Measurements from ENCODE around the gene TMEM89. TPM values are rescaled to one million over a fixed set of nuclear protein-coding genes. Genes with fewer than 3 reads are reported as not detected.
A peak's percentile ranks its signal among the peaks of the same experiment; 100 is the strongest.

The TMEM89 gene
- total and polyA plus RNA-seq, 2 donors from 2014 or later = not detected

GRCh38 chr3:48623851-48624547 is 2.4 kb upstream of the TMEM89 start:
- no peaks in the 10 kb centered on the region for H3K4me1 ChIP-seq (ENCODE audit: control insufficient read depth in 2 of 3, insufficient read depth in 2 of 3, low read depth in 1 of 3, low read length in 3 of 3)
- DNase-seq (peak in 1 of 5 donors; percentile 43), FAIRE-seq (no peak)
- H3K36me3 ChIP-seq (ENCODE audit: control insufficient read depth in 2 of 3, insufficient read depth in 3 of 3, low read length in 3 of 3) = peaks cover 0 to 12% (median 7%) of the 10 kb centered on the region in 3 donors
- no peaks in the 10 kb centered on the region for H3K9me3 ChIP-seq (ENCODE audit: control insufficient read depth in 2 of 3, insufficient read depth in 1 of 3, low read length in 3 of 3)
- no peaks in the 10 kb centered on the region for H3K27me3 ChIP-seq (ENCODE audit: control insufficient read depth, insufficient read depth, low read length)
- no peak for TF ChIP-seq CTCF (IDR thresholded peaks at IDR 0.05; ENCODE audit: borderline replicate concordance, extremely low read depth, insufficient read depth)
- no peak overlapping the region for H3K4me3 ChIP-seq (ENCODE audit: low read length in 3 of 3)
- no peak overlapping the region for H3K9ac ChIP-seq (ENCODE audit: low read length in 3 of 3)
- intact Hi-C loops (cut with DNase I) = no loop called here
- no peak overlapping the region for H3K27ac ChIP-seq (ENCODE audit: low read depth in 2 of 2, low read length in 2 of 2)

DNA sequence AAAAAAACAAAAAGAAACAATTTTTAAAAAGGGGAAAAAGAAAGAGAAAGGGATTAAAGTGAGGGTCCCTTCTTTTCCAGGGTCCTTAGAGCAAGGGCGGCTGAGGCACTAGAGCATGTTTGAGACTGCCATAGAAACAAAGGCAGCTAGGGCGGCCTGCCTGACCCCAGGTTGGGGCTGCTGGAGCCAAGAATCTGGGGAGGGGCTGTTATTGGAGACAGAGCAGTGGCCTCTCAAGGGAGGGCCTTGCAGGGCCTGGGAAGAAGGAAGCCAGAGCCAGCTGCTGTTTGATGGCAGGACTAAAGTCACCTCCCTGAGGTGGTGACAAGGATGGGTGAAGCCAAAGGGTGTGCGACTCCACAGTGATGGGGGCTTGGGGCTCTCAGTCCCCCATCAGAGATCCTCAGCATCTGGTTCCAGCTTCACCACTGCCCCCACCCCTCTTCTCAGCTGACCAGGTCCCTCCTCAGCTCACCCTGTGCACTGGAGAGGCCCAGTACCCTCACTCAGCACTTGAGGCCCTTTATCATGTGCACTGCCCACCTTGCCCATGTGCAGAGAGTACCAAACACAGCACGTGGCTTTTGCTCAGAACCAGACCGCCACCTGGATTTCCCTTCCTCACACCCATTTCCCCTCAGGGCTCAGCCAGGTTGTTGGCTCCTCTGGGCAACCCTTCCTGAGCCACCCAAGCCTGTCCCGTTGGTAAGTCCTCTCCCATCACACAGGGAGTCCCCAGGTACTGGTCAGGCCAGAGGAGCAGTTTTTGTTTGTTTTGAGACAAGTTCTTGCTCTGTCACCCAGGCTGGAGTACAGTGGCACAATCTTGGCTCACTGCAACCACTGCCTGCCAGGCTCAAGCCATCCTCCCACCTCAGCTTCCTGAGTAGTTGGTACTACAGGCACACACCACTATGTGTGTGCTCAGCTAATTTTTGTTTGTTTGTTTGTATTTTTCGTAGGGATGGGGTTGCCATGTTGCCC is 1.7 kb downstream of the TMEM89 start:
- no peaks in the 10 kb centered on the region for H3K36me3 ChIP-seq (ENCODE audit: control insufficient read depth in 2 of 3, insufficient read depth in 3 of 3, low read length in 3 of 3)
- H3K9ac ChIP-seq (ENCODE audit: low read length in 3 of 3) = no peak overlapping the region
- H3K4me1 ChIP-seq (ENCODE audit: control insufficient read depth in 2 of 3, insufficient read depth in 2 of 3, low read depth in 1 of 3, low read length in 3 of 3) = no peaks in the 10 kb centered on the region
- H3K27me3 ChIP-seq (ENCODE audit: control insufficient read depth, insufficient read depth, low read length) = no peaks in the 10 kb centered on the region
- H3K9me3 ChIP-seq (ENCODE audit: control insufficient read depth in 2 of 3, insufficient read depth in 1 of 3, low read length in 3 of 3) = peaks cover 0 to 8% (median 1%) of the 10 kb centered on the region in 3 donors
- no peak overlapping the region for H3K4me3 ChIP-seq (ENCODE audit: low read length in 3 of 3)
- no peak for DNase-seq
- TF ChIP-seq CTCF (IDR thresholded peaks at IDR 0.05; ENCODE audit: borderline replicate concordance, extremely low read depth, insufficient read depth) = no peak
- no peak overlapping the region for H3K27ac ChIP-seq (ENCODE audit: low read depth in 2 of 2, low read length in 2 of 2)
- intact Hi-C loops (cut with DNase I) = no loop called here
- FAIRE-seq = no peak

DNA sequence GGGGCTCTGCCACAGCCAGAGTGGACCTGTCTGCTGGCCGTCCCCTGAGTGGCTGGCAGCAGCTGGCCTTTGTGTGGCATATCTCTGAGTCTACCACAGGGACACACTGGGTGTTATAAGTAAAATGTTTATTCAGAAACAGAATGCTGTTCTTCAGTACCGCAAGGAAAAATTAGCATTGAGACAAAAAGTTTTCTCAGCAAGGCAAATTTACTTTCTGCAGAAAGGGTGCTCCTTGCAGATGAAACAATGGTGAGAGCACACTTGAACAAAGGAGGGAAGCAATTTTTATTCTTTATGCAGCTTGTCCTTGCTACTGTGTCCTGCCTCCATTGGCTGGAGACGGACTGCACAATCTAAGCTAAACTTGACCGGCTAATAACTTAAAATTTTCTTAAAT is 4.0 kb downstream of the TMEM89 start:
- DNase-seq = no peak
- Histone ChIP-seq H3K36me3 (ENCODE audit: control insufficient read depth in 2 of 3, insufficient read depth in 3 of 3, low read length in 3 of 3) (no peaks in the 10 kb centered on the region), H3K27ac (ENCODE audit: low read depth in 2 of 2, low read length in 2 of 2) (no peak overlapping the region), H3K27me3 (ENCODE audit: control insufficient read depth, insufficient read depth, low read length) (no peaks in the 10 kb centered on the region), H3K9ac (ENCODE audit: low read length in 3 of 3) (no peak overlapping the region), H3K9me3 (ENCODE audit: control insufficient read depth in 2 of 3, insufficient read depth in 1 of 3, low read length in 3 of 3) (peaks cover 0 to 8% (median 1%) of the 10 kb centered on the region in 3 donors), H3K4me3 (ENCODE audit: low read length in 3 of 3) (no peak overlapping the region), H3K4me1 (ENCODE audit: control insufficient read depth in 2 of 3, insufficient read depth in 2 of 3, low read depth in 1 of 3, low read length in 3 of 3) (no peaks in the 10 kb centered on the region)
- no peak for TF ChIP-seq CTCF (IDR thresholded peaks at IDR 0.05; ENCODE audit: borderline replicate concordance, extremely low read depth, insufficient read depth)
- FAIRE-seq = no peak
- intact Hi-C loops (cut with DNase I) = no loop called here
